ENCODE data around the gene PEAK1. TPM values are rescaled to one million over a fixed set of nuclear protein-coding genes. Genes with fewer than 3 reads are reported as not detected.

Gene PEAK1
- total RNA-seq, 1 donor, result 133 TPM

DNA sequence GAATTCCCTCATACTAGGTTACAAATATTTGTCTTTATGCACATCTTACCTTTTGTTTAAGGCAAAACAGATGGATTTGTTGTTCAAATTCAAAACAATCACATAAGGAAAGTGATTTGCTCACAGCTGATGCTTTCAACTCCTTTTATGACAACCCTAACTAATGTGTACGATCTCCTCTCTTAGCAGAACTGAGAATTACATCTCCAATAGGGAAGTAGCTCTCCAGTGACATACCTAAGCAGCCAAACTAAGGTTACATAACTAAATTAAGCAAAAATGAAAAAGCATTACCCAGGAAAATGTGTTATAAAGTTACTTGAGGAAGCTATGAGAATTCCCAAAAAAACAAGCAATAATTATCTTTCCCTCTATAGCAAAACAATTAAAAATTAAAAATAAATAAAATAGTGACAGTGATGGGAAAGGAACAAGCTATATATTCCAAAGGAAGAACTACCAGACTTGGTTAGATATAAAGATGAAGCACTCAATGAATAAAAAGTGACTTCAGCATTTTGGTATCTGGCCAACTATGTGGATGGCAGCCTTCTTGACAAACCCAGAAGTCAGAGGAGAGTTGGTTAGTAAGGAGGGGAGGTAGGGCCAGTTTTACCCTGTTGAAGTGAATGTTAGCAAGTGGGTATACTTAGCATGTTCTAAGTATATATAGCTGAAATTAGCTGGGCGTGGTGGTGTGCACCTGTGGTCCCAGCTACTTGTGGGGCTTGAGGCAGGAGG is 32.4 kb downstream of the PEAK1 start:
- H3K4me1 ChIP-seq (ENCODE audit: insufficient read depth, low read length), result peaks cover 5% of the 10 kb centered on the region
- peaks cover 100% of the 10 kb centered on the region for H3K79me2 ChIP-seq (ENCODE audit: insufficient read depth, low read length)
- H3K4me2 ChIP-seq (ENCODE audit: insufficient read depth, low read length), result no peak overlapping the region
- TF ChIP-seq, protein P1, sequence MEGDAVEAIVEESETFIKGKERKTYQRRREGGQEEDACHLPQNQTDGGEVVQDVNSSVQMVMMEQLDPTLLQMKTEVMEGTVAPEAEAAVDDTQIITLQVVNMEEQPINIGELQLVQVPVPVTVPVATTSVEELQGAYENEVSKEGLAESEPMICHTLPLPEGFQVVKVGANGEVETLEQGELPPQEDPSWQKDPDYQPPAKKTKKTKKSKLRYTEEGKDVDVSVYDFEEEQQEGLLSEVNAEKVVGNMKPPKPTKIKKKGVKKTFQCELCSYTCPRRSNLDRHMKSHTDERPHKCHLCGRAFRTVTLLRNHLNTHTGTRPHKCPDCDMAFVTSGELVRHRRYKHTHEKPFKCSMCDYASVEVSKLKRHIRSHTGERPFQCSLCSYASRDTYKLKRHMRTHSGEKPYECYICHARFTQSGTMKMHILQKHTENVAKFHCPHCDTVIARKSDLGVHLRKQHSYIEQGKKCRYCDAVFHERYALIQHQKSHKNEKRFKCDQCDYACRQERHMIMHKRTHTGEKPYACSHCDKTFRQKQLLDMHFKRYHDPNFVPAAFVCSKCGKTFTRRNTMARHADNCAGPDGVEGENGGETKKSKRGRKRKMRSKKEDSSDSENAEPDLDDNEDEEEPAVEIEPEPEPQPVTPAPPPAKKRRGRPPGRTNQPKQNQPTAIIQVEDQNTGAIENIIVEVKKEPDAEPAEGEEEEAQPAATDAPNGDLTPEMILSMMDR (IDR thresholded peaks at IDR 0.05; ENCODE audit: extremely low read depth, low read depth, low read length), result no peak
- no peak overlapping the region for H2AFZ ChIP-seq (ENCODE audit: low read length)
- no peaks in the 10 kb centered on the region for H3K36me3 ChIP-seq (ENCODE audit: insufficient read depth, low read length)
- no peak overlapping the region for H3K4me3 ChIP-seq (ENCODE audit: insufficient read depth, low read length)
- H4K20me1 ChIP-seq (ENCODE audit: insufficient read depth, low read length), result peaks cover 88% of the 10 kb centered on the region
- H3K9me3 ChIP-seq (ENCODE audit: low read depth, low read length), result no peaks in the 10 kb centered on the region
- H3K27me3 ChIP-seq (ENCODE audit: insufficient read depth, low read length), result no peaks in the 10 kb centered on the region
- no peak overlapping the region for H3K27ac ChIP-seq (ENCODE audit: low read depth, low read length)
- DNase-seq (ENCODE audit: insufficient read length, low spot score, missing footprints), result no peak

DNA sequence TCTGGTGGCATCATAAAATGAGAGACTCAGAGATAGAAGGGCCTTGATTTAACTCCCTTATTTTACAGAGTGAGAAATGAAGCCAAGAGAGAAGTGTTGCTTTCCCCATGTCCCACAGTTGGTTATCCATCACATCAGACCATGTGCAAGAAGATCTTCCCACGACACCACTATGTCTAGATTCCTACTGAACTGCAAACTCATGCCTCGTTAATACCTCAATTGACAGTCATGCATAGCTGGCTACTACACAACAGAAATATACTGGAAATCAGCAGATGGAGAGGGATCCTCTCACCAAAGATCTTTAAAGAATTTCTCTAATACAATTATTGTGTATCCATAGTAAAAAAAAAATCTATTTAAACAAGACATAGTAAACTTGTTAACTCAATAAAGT is 33.3 kb downstream of the PEAK1 start:
- Histone ChIP-seq H3K27me3 (ENCODE audit: insufficient read depth, low read length) (no peaks in the 10 kb centered on the region), H4K20me1 (ENCODE audit: insufficient read depth, low read length) (peaks cover 88% of the 10 kb centered on the region), H3K79me2 (ENCODE audit: insufficient read depth, low read length) (peaks cover 100% of the 10 kb centered on the region), H3K36me3 (ENCODE audit: insufficient read depth, low read length) (no peaks in the 10 kb centered on the region), H2AFZ (ENCODE audit: low read length) (no peak overlapping the region), H3K4me1 (ENCODE audit: insufficient read depth, low read length) (peaks cover 5% of the 10 kb centered on the region), H3K4me2 (ENCODE audit: insufficient read depth, low read length) (no peak overlapping the region), H3K9me3 (ENCODE audit: low read depth, low read length) (no peaks in the 10 kb centered on the region), H3K27ac (ENCODE audit: low read depth, low read length) (no peak overlapping the region), H3K4me3 (ENCODE audit: insufficient read depth, low read length) (no peak overlapping the region)
- TF ChIP-seq, protein P1 (IDR thresholded peaks at IDR 0.05; ENCODE audit: extremely low read depth, low read depth, low read length), result no peak
- no peak for DNase-seq (ENCODE audit: insufficient read length, low spot score, missing footprints)

DNA sequence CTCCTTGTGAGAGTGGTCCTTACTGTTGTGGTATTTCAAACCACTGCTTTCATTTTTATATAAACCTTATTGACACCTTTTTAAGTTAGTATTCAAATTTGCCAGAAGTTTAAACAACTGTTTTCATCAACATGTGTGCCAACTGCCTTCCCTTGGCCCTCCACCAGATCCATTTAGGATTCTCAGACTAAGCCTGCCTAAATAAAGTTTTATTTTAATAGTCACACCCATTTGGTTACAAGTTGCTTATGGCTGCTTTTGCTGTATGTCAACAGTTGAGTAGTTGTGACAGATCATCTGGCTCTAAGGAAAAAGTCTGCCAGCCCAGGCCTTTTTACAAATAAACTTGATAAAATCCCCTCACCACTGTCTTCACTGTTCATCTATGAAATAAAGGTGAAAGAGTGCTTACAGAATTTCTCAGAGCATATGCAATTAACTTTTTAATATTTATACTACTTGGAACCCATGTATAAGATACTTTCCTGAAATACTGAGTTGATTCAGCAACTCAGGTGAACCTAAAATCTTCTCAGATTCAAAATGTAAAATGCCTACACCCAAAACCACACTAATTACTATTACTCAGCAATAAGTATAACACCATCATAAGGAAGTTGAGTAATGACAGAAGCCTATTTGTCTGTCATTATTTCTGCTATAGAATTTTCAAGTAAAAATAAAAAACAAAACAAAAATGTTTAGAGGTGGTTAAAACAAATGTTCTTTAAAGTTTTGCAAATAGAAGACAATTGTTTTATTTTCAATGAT is 35.1 kb downstream of the PEAK1 start:
- H2AFZ ChIP-seq (ENCODE audit: low read length), result no peak overlapping the region
- H3K27me3 ChIP-seq (ENCODE audit: insufficient read depth, low read length), result no peaks in the 10 kb centered on the region
- H4K20me1 ChIP-seq (ENCODE audit: insufficient read depth, low read length), result peaks cover 89% of the 10 kb centered on the region
- H3K4me2 ChIP-seq (ENCODE audit: insufficient read depth, low read length), result no peak overlapping the region
- H3K27ac ChIP-seq (ENCODE audit: low read depth, low read length), result no peak overlapping the region
- DNase-seq (ENCODE audit: insufficient read length, low spot score, missing footprints), result no peak
- TF ChIP-seq, protein P1 (IDR thresholded peaks at IDR 0.05; ENCODE audit: extremely low read depth, low read depth, low read length), result no peak
- H3K4me1 ChIP-seq (ENCODE audit: insufficient read depth, low read length), result peaks cover 5% of the 10 kb centered on the region
- H3K79me2 ChIP-seq (ENCODE audit: insufficient read depth, low read length), result peaks cover 100% of the 10 kb centered on the region
- H3K4me3 ChIP-seq (ENCODE audit: insufficient read depth, low read length), result no peak overlapping the region
- no peaks in the 10 kb centered on the region for H3K36me3 ChIP-seq (ENCODE audit: insufficient read depth, low read length)
- H3K9me3 ChIP-seq (ENCODE audit: low read depth, low read length), result no peaks in the 10 kb centered on the region

DNA sequence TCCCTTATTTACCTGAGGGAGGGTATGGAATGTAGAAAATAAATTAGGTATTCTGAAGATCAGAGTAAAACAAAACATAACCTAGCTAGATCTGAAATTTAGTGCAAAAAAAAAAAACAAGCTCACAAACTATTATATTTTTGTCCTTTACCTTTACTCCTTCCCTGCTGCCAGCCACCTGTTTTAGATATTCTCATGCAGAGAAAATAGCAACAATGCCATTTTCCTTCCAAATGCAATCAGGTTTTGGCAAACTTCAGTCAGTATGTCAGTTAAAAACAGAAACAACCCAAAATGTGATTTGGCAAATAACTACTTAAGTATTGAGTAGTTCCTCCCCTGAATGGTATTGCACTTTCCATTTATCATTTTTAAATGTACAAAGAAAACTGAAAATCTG is 35.8 kb downstream of the PEAK1 start:
- Histone ChIP-seq H3K27me3 (ENCODE audit: insufficient read depth, low read length) (no peaks in the 10 kb centered on the region), H4K20me1 (ENCODE audit: insufficient read depth, low read length) (peaks cover 89% of the 10 kb centered on the region), H3K4me1 (ENCODE audit: insufficient read depth, low read length) (peaks cover 5% of the 10 kb centered on the region), H3K4me3 (ENCODE audit: insufficient read depth, low read length) (no peak overlapping the region), H3K4me2 (ENCODE audit: insufficient read depth, low read length) (no peak overlapping the region), H3K9me3 (ENCODE audit: low read depth, low read length) (no peaks in the 10 kb centered on the region), H2AFZ (ENCODE audit: low read length) (no peak overlapping the region), H3K79me2 (ENCODE audit: insufficient read depth, low read length) (peaks cover 100% of the 10 kb centered on the region), H3K27ac (ENCODE audit: low read depth, low read length) (no peak overlapping the region), H3K36me3 (ENCODE audit: insufficient read depth, low read length) (no peaks in the 10 kb centered on the region)
- TF ChIP-seq, protein P1 (IDR thresholded peaks at IDR 0.05; ENCODE audit: extremely low read depth, low read depth, low read length), result no peak
- no peak for DNase-seq (ENCODE audit: insufficient read length, low spot score, missing footprints)

Data from osteoblast (primary cell).